ENCODE data around the gene TECPR2. TPM values are rescaled to one million over a fixed set of nuclear protein-coding genes. Genes with fewer than 3 reads are reported as not detected.

Gene TECPR2
- total and polyA plus RNA-seq, 2 of the 13 experiments (the other 11 are each of a cell fraction or from before 2014, with no cell fraction given) = 3.5 to 5.7 TPM

- TF ChIP-seq SALL2 (CRISPR knock-in tag; IDR thresholded peaks at IDR 0.05) (no peak), ZNF138 (CRISPR knock-in tag; IDR thresholded peaks at IDR 0.05; ENCODE audit: low read depth) (no peak), RFXANK (CRISPR knock-in tag; IDR thresholded peaks at IDR 0.05) (no peak), ZNF33B (CRISPR knock-in tag; IDR thresholded peaks at IDR 0.05) (0 out of 2 replicates have a peak, but pooled peaks have one; percentile 5), SOX6 (IDR thresholded peaks at IDR 0.05) (no peak), SOX6 (CRISPR knock-in tag; IDR thresholded peaks at IDR 0.05) (peak; percentile 91), MAFF (IDR thresholded peaks at IDR 0.05; ENCODE audit: low read depth, low read length) (no peak), HMGXB4 (CRISPR knock-in tag; IDR thresholded peaks at IDR 0.05; ENCODE audit: borderline replicate concordance in 1 of 2, low read depth in 1 of 2) (peak in 1 of 2 experiments; percentile 43; a peak in 1 of 4 replicates), HMG20A (CRISPR knock-in tag; IDR thresholded peaks at IDR 0.05; ENCODE audit: borderline replicate concordance) (no peak), CBX1 (IDR thresholded peaks at IDR 0.05; ENCODE audit: low read depth) (no peak), ATF4 (CRISPR knock-in tag; IDR thresholded peaks at IDR 0.05) (peak in 1 of 2 experiments; percentile 67; a peak in 2 of 4 replicates), ZNF512 (CRISPR knock-in tag; IDR thresholded peaks at IDR 0.05) (0 out of 2 replicates have a peak, but pooled peaks have one; percentile 33), PTBP1 (IDR thresholded peaks at IDR 0.05; ENCODE audit: low read depth, low read length, poor library complexity, severe bottlenecking) (no peak), KAT7 (CRISPR knock-in tag; IDR thresholded peaks at IDR 0.05; ENCODE audit: borderline replicate concordance) (no peak), SMAD9 (CRISPR knock-in tag; IDR thresholded peaks at IDR 0.05) (no peak), ZNF142 (CRISPR knock-in tag; IDR thresholded peaks at IDR 0.05) (no peak), ZNF564 (CRISPR knock-in tag; IDR thresholded peaks at IDR 0.05) (no peak)
Measured at GRCh38 chr14:102540315-102541028, 177.7 kb downstream of the TECPR2 start (continued).
